Peyer's patch (tissue), 4 donors: Measurements from ENCODE around the gene AR. TPM values are rescaled to one million over a fixed set of nuclear protein-coding genes. Genes with fewer than 3 reads are reported as not detected.

ENCODE experiments used
- DNase-seq, 3 donors: peaks; one replicate each; pipeline ENCODE4 v3.0.0-alpha.2; 2017 to 2019
- H3K27ac ChIP-seq, 4 donors: fragments of 200-600 bp; sonication (generic); one replicate each; pipeline ENCODE4 v1.5.1; 2016 to 2019
- H3K27me3 ChIP-seq, 2 donors: fragments of 200-600 bp; sonication (generic); one replicate each; pipeline ENCODE4 v1.5.1; 2019
- H3K36me3 ChIP-seq, 3 donors: fragments of 200-600 bp; sonication (generic); one replicate each; pipeline ENCODE4 v1.5.1; 2016 to 2019
- H3K4me1 ChIP-seq, 4 donors: fragments of 200-600 bp; sonication (generic); one replicate each; pipeline ENCODE4 v1.5.1; 2016 to 2019
- H3K4me3 ChIP-seq, 4 donors: fragments of 200-600 bp; sonication (generic); 1 replicate in 3 of 4; 2 replicates in 1 of 4; pipeline ENCODE4 v1.5.1; 2016 to 2019; ENCODE audit warnings: mild to moderate bottlenecking in 1 of 4
- H3K9me3 ChIP-seq, 4 donors: fragments of 200-600 bp; sonication (generic); one replicate each; pipeline ENCODE4 v1.5.1; 2016 to 2019; ENCODE audit warnings: mild to moderate bottlenecking in 1 of 4
- CTCF ChIP-seq, 6 experiments: fragments of 450-650 bp in 4 of 6; fragments of 200-600 bp in 2 of 6; sonication (generic) in 1 of 6; IDR thresholded peaks; one replicate each; pipeline ENCODE4 v1.5.1; 2017 to 2019; ENCODE audit warnings: antibody characterized with exemption in 6 of 6, mild to moderate bottlenecking in 3 of 6, moderate library complexity in 1 of 6
- POLR2A ChIP-seq, 2 donors: fragments of 450-650 bp; IDR thresholded peaks; one replicate each; pipeline ENCODE4 v1.5.1; 2017; ENCODE audit warnings: antibody characterized with exemption in 2 of 2, mild to moderate bottlenecking in 2 of 2, moderate library complexity in 2 of 2
- total RNA-seq, 4 donors: library from RNA; depleted of rRNA; stranded (reverse); fragments of >200 nt; gene quantifications; one replicate each; pipeline ENCODE4 v1.1.0, GENCODE V29; 2016

AR gene
- total RNA-seq, result 1 to 10 TPM in 3 of 4 donors, under 1 TPM in 1; 0.70 to 2.5 (median 1.2) TPM

- no peak within 1 kb of the TSS for H3K27ac ChIP-seq
- no peaks in the 10 kb centered on the region for H3K9me3 ChIP-seq
- H3K4me1 ChIP-seq, result no peaks in the 10 kb centered on the region
- no peaks in the 10 kb centered on the region for H3K36me3 ChIP-seq
- DNase-seq, result peak in 1 of 3 donors; percentile 37
- H3K4me3 ChIP-seq, result peak within 1 kb of the TSS in 2 of 4 donors; percentile 17 to 43
- no peak for TF ChIP-seq CTCF (IDR thresholded peaks at IDR 0.05)
- no peak for TF ChIP-seq POLR2A (IDR thresholded peaks at IDR 0.05)
- no peaks in the 10 kb centered on the region for H3K27me3 ChIP-seq
These were observed at the start of gene AR for GRCh38 chrX:67543818-67544217. Gene AR, plus strand, starts transcription at chrX:67544021. Its CDS starts 1,126 bp downstream, at chrX:67545147.

GRCh38 chrX:67500617-67501016 is 43.2 kb upstream of the AR start:
- Histone ChIP-seq H3K36me3 (no peaks in the 10 kb centered on the region), H3K4me1 (no peaks in the 10 kb centered on the region), H3K9me3 (no peaks in the 10 kb centered on the region), H3K27me3 (no peaks in the 10 kb centered on the region), H3K4me3 (no peak overlapping the region), H3K27ac (no peak overlapping the region)
- TF ChIP-seq POLR2A (IDR thresholded peaks at IDR 0.05) (no peak), CTCF (IDR thresholded peaks at IDR 0.05) (no peak)
- no peak for DNase-seq

- Histone ChIP-seq H3K4me1 (no peaks in the 10 kb centered on the region), H3K27me3 (no peaks in the 10 kb centered on the region), H3K9me3 (no peaks in the 10 kb centered on the region), H3K27ac (no peak overlapping the region), H3K36me3 (no peaks in the 10 kb centered on the region), H3K4me3 (no peak overlapping the region)
- TF ChIP-seq POLR2A (IDR thresholded peaks at IDR 0.05), result no peak
- no peak for TF ChIP-seq CTCF (IDR thresholded peaks at IDR 0.05)
- no peak for DNase-seq
These were observed 40.8 kb upstream of the AR start for GRCh38 chrX:67503004-67503403.

- Histone ChIP-seq H3K27me3 (no peaks in the 10 kb centered on the region), H3K9me3 (no peaks in the 10 kb centered on the region), H3K36me3 (no peaks in the 10 kb centered on the region), H3K4me3 (no peak overlapping the region), H3K27ac (no peak overlapping the region), H3K4me1 (no peaks in the 10 kb centered on the region)
- DNase-seq, result no peak
- TF ChIP-seq POLR2A (IDR thresholded peaks at IDR 0.05) (no peak), CTCF (IDR thresholded peaks at IDR 0.05) (no peak)
These were observed 40.4 kb upstream of the AR start for GRCh38 chrX:67503453-67503852.

GRCh38 chrX:67520671-67521070 is 23.1 kb upstream of the AR start:
- no peak overlapping the region for H3K27ac ChIP-seq
- H3K27me3 ChIP-seq, result no peaks in the 10 kb centered on the region
- H3K36me3 ChIP-seq, result no peaks in the 10 kb centered on the region
- H3K9me3 ChIP-seq, result no peaks in the 10 kb centered on the region
- no peak overlapping the region for H3K4me3 ChIP-seq
- TF ChIP-seq POLR2A (IDR thresholded peaks at IDR 0.05), result no peak
- no peak for TF ChIP-seq CTCF (IDR thresholded peaks at IDR 0.05)
- H3K4me1 ChIP-seq, result no peaks in the 10 kb centered on the region
- no peak for DNase-seq
